Stimulated activated CD8-positive, alpha-beta memory T cell treated with anti-CD3 and anti-CD28 coated beads, Interleukin-7, amount 100 ng/mL, for 1 hour (primary cell): ENCODE data around the gene ADGRG4.
A peak's percentile ranks its signal among the peaks of the same experiment; 100 is the strongest.
"Not testable (repeated sequence)": the region's sequence is repeated elsewhere in the genome, so short reads cannot be mapped to it uniquely, and the experiment has no call there.

Experiments used
- DNase-seq, 2 donors: peaks; one replicate each; pipeline ENCODE4 v3.0.0-alpha.2; 2020; ENCODE audit warnings: low read depth in 2 of 2

ADGRG4 gene, protein sequence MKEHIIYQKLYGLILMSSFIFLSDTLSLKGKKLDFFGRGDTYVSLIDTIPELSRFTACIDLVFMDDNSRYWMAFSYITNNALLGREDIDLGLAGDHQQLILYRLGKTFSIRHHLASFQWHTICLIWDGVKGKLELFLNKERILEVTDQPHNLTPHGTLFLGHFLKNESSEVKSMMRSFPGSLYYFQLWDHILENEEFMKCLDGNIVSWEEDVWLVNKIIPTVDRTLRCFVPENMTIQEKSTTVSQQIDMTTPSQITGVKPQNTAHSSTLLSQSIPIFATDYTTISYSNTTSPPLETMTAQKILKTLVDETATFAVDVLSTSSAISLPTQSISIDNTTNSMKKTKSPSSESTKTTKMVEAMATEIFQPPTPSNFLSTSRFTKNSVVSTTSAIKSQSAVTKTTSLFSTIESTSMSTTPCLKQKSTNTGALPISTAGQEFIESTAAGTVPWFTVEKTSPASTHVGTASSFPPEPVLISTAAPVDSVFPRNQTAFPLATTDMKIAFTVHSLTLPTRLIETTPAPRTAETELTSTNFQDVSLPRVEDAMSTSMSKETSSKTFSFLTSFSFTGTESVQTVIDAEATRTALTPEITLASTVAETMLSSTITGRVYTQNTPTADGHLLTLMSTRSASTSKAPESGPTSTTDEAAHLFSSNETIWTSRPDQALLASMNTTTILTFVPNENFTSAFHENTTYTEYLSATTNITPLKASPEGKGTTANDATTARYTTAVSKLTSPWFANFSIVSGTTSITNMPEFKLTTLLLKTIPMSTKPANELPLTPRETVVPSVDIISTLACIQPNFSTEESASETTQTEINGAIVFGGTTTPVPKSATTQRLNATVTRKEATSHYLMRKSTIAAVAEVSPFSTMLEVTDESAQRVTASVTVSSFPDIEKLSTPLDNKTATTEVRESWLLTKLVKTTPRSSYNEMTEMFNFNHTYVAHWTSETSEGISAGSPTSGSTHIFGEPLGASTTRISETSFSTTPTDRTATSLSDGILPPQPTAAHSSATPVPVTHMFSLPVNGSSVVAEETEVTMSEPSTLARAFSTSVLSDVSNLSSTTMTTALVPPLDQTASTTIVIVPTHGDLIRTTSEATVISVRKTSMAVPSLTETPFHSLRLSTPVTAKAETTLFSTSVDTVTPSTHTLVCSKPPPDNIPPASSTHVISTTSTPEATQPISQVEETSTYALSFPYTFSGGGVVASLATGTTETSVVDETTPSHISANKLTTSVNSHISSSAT (N-terminal part only)

DNA sequence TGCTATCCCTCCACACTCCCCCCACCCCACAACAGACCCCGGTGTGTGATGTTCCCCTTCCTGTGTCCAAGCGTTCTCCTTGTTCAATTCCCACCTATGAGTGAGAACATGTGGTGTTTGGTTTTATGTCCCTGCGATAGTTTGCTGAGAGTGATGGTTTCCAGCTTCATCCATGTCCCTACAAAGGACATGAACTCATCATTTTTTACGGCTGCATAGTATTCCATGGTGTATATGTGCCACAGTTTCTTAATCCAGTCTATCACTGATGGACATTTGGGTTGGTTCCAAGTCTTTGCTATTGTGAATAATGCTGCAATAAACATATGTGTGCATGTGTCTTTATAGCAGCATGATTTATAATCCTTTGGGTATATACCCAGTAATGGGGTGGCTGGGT is at the start of gene ADGRG4:
Gene ADGRG4 (plus strand): TSS at position 243 of the 400 bp plus-strand sequence. CDS start 7,815 bp downstream, outside the sequence.
- not testable (repeated sequence) for DNase-seq

DNA sequence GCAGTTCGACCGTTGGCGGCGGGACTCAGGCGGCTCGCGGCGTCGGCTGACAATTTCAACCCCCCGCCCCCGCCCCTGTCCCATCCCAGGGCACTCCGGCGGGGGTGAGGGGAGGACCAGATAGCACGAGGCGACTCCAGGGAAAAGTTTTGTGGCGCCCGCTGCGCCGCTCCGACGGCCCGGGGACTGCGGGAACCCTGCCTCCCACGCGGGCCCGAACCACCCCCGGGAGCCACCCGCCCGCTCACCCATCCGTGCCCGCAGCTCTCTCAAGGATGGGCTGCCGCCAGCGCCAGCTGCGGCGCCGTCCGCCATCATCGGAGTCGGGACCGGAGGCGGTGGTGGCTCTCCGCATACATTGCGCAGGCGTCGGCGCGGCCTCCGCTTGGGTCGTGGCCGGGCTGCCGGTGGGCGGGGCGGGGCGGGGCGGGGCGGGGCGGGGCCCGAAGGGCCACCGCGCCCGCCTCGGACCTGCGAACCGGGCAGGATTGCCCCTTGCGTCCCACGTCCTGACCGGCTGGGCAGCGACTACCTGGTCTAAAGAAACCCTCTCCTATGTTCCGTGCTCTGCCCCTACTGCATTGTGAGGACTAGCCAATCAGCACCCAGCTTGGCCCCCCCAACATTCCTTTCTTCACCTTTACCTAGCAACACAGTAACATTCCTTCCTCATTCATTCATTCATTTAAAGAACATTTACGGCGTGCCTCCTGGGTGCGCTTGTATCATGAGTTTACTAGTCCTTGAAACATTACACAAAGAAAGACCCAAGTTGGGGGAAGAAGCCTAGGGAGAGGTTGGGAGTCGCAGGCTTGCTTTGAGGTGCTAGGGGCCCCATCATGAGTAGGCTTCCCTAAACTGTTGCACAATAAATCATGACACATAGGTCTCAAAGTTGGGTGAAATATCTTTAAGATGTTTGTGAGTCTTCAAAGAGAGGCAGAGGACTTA is 49.4 kb upstream of the ADGRG4 start, which contains the start of gene MAP7D3:
Gene MAP7D3 (minus strand): TSS at position 360 of the 951 bp plus-strand sequence. CDS start 42 bp downstream, at position 318.
- DNase-seq = peak; percentile 18 to 34

DNA sequence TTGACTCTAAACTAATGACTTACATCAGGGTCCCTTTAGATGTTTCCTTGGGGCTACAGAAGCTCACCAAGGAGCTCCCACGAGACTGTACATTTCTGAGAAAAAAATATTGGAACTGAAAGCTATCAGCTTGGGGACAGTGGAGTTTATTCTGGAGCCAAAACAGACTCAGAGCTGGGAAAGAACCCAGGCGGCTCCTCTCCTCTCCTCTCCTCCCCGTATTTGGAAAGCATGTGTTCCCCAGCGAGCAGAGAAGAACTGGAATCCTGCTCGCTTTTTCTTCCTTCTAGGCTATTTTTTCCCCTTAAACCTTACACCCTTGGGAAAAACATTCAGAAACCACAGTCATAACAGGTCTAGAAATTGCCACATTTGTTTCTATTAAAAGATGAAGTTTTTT is 45.2 kb upstream of the ADGRG4 start:
- no peak for DNase-seq

DNA sequence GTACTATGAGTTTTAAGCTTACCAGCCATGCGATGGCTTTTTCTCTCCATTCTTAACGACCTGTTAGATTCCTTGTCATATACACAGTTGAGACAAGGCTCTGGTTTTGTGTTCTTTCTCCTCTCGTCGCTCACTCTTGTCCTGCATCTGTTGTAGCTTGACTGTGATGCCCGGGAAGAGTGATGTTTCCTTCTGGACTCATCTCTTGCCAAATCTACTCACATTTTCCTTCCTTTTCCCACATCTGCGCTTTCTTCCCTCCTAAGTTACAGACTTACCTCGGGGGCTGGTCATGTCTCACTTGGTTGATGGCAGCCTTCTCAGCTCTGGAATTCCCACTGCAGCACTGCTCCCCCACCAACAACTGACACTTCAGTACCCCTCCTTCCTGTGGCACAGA is 44.7 kb upstream of the ADGRG4 start:
- no peak for DNase-seq

DNA sequence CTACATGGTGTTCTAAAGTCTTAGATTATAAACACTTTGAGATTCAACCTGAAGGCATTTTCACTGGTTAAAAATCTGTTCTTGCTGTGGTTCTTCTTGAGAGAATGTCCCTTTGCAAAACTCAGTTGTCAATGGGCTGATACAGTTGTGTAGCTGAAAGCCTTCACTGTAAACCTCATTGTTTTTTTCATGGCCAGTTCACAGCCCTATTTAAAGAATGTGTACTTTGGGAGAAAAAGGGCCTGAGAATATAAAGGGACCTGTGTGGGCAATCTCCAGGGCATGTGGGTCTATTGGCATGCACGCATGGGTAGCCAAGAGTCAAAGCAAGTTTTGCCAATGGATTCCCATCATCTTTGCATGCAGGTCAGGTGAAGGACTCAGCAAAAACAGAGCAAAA is 41.8 kb upstream of the ADGRG4 start:
- no peak for DNase-seq

DNA sequence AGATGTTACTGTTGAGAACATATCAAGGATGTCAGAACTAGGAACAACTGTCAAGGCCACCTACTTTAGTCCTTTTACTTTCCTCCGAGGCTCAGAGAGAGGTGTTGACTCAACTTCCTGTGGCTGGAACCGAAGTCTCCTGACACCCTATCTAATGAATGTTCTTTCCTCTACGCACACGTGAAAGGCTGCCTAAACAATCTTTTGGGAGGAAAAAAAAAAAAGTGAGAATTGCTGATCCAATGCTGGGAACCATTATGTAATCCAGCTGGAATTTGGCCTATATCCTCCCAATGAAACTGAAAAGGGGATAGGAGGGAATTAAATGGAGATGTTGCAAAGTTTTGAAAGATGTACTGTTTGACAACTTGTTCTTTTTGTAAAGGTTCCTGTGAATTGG is 41.2 kb upstream of the ADGRG4 start:
- DNase-seq = no peak

DNA sequence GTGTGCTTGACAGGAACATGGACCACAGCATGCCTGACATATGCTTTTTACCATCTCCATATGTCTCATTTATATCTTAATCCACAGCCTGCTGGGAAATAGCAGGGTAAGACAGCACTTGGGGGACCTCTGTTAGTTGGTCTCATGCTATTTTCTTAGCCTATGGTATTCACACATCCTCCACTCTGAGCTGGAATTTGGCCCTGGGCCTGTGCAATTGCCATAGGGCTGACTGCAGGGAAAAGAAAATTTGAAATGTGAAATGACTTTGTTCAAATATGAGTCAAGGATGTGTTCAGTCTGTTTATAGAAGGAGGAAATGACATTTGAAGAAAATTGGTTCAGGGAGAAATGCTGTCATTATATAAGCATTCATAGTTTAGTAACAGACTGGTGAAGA is 40.0 kb upstream of the ADGRG4 start:
- DNase-seq = no peak

DNA sequence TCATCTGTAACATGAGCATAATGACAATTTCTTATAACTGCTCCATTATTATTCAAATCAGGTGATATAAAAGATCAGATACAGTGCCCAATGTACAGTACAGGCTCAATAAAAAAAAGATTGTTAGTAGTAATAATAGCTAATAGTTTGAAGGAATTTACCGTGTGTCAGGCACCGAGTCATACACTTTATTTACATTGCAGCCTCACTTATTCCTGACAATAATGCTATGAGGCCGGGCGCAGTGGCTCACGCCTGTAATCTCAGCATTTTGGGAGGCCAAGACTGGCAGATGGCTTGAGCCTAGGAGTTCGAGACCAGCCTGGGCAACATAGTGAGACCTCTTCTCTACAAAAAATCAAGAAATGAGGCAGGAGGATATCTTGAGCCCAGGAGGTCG is 39.4 kb upstream of the ADGRG4 start:
- DNase-seq = no peak

DNA sequence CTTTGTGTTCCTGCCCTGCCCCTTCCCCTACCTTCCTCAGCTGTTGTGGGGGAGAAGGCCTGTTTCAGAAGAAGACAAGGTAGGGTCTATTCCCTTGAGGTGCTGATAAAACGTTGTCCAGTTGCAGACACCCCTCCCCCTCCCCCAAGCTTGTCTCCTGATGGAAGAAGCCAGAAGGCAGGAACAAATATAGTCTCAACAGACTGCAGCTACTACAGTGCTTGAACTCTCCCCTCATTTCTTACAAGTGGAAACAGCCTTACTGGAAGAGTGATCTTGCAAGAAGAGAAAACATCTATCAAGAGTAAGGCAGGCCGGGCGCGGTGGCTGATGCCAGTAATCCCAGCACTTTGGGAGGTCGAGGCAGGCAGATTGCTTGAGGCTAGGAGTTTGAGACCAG is 38.5 kb upstream of the ADGRG4 start:
- DNase-seq = no peak

DNA sequence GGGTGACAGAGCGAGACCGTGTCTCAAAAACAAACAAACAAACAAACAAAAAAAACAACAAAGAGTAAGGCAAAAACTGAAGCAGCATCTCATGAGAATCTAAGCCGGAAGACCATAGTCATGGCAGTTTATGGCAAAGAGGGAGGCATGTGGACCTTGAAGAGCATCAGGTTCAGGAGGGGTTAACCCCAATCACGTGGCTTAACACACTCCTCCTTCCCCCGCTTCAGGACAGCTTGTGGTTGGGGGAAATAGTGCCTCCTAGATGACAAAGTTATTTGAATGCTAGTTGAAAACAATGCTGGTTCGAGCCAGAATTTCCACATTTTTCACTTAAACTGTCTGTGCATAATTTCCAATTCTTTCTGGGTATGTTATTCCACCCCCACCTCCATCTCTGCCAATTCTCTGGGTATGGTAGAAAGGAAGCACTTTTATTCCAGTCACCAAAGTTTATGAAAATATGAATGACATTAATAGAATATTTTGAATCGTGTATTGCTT is 37.9 kb upstream of the ADGRG4 start:
- no peak for DNase-seq

DNA sequence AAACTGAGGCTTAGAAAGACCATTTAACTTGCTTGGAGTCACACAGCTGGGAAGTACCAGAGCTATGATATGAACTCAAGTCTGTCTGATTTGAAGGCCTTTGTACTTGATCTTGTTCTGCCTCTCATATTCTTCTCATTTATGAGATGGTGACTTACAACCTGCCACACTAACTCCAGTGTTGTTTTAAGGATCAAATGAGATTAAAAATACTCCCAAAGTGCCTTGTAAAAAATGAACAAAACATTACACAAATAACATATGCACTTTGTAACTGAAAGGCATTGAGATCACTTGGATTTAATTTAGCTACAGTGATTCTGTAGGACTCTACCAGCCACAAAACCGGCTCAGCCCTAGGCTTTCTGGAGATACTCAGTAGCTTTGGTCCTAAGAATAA is 33.9 kb upstream of the ADGRG4 start:
- DNase-seq = no peak

DNA sequence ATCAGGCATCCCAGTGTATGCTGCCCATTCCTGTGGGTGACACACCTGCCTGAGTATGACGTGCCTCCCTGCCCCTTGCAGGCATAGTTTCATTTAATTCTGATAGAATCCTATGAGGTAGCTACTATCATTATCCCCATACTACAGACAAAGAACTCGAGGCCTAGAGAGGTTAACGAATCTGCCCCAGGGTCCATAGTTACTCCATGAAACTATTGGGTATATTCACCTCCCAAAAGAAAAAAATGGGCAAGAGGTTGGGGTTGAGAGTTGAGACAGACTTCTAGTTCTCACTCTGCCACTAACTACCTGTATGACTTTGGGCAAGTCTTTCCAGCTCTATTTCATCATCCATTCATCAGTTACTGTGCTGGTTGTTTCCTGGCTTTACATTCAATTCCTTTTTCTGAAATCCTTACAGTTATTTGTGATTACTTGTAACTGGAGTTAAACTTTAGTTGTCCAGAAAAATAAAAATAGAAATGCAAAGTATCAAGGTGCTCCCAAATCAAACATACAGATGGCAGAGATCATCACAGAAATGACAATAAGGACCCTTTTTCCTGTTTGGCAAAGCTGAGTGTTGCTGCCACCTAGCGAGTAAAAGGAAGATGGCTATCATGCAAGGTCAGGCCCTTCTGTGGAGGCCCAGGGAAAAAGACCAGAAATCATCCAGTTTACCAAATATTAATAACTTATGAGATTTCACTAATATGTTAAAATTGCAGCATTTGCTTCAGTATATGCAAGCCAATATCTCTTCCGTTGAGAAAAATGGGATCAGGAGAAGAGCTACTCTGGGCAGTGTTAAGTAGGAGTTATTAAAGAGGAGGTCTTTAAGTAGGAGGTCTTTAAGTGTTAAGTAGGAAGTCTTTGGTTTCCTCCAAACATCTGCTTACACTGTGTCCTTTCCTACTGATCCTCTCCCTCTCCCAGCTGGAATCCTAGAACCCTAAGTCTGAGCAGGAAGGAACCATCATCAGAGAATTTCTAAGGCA is 32.4 kb upstream of the ADGRG4 start:
- peak; percentile 5 to 14 for DNase-seq

DNA sequence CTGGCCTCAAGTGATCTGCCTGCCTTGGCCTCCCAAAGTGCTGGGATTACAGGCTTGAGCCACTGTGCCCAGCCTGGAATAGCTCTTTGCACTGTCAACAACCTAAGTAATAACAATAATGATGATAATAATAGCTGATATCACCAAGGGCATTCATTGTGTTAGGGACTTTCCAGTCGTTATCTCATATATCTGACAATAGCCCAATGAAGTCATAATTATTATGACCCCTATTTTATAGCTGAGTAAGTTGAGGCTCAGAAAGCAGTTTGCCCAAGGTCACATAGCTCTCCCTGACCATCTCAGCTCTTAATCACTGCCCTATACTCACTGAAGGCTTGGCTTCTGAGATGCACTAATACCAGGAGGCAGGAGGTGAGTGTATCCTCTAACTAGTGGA is 30.8 kb upstream of the ADGRG4 start:
- no peak for DNase-seq

DNA sequence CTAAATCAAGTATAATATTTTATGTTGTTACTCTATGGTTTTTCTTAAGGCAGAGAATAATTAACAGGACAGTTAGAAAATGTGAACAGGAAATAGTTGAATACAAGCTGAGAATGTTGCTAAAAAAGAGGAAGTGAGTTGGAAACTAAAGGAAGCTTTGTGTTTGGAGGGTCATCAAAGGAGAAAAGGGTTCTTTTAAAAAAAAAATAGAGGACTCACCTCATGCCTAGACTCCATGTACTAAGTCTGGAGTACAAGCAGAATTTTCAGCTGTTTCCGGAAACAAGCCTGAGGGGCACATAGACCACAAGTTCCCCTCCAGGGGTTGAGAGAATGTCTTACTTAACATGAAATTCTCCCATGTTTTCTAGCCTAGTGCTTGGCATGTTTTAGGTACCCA is 29.5 kb upstream of the ADGRG4 start:
- DNase-seq = no peak

DNA sequence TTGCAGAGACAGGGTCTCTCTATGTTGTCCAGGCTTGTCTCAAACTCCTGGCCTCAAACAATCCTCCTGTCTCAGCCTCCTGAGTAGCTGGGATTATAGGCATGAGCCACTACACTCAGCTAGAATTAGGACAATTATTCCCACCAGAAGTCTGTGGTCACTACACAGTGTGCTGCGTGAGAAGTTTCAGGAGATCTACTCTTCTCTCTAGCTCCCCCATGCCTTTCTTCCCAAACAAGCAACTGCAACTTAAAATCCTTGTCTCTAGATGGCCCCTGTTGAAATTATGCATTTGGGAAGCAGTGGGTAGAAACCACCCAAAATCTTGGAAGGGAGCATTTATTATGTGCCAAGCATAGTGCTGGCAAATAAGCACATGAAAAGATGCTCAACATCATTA is 28.4 kb upstream of the ADGRG4 start:
- DNase-seq = no peak

DNA sequence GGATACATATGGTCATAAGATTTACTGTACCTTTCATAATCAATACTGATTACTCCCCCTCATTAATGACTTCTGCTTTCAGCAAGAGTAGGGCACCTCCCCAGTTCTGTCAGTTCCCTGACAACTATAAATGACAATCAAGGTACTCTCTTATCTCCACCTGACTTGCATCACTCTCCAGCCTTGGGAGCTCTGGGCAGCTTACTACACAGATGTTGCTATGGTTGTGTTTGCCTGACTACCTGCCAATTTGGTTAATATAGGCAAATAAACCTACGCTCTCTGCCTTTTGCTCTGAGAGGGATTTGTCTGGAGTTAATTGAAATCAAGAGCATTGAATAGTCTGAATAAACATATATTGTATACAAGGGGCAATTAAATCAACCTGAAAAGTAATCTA is 26.8 kb upstream of the ADGRG4 start:
- no peak for DNase-seq

DNA sequence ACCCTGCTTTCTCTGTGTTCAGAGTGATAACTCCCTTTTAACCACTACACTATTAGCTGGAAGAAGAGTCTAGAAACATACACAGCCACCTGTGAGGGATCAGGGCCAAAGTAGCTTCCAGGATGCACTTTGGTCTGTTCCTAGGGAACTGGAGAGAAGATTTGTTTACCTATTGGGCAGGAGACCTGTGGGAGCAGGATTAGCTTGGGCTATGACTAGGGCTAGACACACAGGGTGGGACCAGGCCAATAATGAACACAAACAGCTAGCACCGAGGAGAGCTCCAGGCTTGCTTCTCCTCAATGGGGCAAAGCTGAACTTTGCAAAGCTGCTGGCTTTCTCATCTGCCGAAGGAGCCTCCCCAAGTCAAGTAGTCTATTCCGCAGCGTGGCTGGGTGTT is 25.2 kb upstream of the ADGRG4 start:
- DNase-seq = no peak

DNA sequence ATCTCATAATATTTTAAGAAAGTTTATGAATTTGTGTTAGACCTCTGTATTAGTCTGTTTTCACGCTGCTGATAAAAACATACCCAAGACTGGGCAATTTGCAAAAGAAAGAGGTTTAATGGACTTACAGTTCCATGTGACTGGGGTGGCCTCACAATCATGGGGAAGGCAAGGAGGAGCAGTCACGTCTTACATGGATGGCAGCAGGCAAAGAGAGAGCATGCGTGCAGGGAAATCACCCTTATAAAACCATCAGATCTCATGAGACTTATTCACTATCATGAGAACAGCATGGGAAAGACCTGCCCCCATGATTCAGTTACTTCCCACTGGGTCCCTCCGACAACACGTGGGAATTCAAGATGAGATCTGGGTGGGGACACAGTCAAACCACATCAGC is 14.4 kb upstream of the ADGRG4 start:
- DNase-seq = not testable (repeated sequence)

DNA sequence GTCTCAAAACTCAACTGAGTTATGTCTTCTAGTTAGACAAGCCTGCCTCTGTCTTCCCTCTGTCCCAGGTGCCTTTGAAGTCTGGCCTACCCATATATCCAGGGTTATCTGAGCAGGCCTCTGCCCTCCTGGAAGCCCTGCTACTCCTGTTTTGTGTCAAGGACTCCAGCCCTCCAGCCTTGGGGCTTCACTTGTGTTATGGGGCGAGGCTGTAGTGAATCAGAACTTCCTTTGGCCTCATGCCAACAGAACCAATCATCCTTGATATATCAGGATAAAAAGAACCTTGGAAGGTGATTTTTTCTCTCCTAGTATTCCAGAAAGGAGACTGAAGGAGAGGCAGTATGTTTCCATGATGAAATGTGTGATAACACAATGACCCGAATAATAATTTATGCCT is 8.9 kb upstream of the ADGRG4 start:
- DNase-seq = no peak
